Measurements from ENCODE around the gene CASK. TPM values are rescaled to one million over a fixed set of nuclear protein-coding genes. Genes with fewer than 3 reads are reported as not detected.
"Not testable (repeated sequence)": the region's sequence is repeated elsewhere in the genome, so short reads cannot be mapped to it uniquely, and the experiment has no call there.

CASK gene
- polyA plus RNA-seq, 3 donors: 53.2 to 56.8 (median 55.7) TPM

GRCh38 chrX:41526271-41526670, 397.1 kb downstream of the CASK start:
- no peak for DNase-seq (ENCODE audit: low read depth in 3 of 3, low spot score in 2 of 3)

GRCh38 chrX:41522671-41523070, 400.7 kb downstream of the CASK start:
- DNase-seq (ENCODE audit: low read depth in 3 of 3, low spot score in 2 of 3): no peak

- no peak for DNase-seq (ENCODE audit: low read depth in 3 of 3, low spot score in 2 of 3)
Observed at GRCh38 chrX:41522081-41522480, 401.3 kb downstream of the CASK start.

GRCh38 chrX:41519468-41519867, 403.9 kb downstream of the CASK start:
- no peak for DNase-seq (ENCODE audit: low read depth in 3 of 3, low spot score in 2 of 3)

GRCh38 chrX:41518841-41519220, 404.5 kb downstream of the CASK start:
- DNase-seq (ENCODE audit: low read depth in 3 of 3, low spot score in 2 of 3): no peak

- no peak for DNase-seq (ENCODE audit: low read depth in 3 of 3, low spot score in 2 of 3)
Observed at GRCh38 chrX:41518127-41518840, 405.1 kb downstream of the CASK start.

GRCh38 chrX:41516999-41517765, 406.2 kb downstream of the CASK start:
- DNase-seq (ENCODE audit: low read depth in 3 of 3, low spot score in 2 of 3): no peak

GRCh38 chrX:41516456-41516855, 406.9 kb downstream of the CASK start:
- no peak for DNase-seq (ENCODE audit: low read depth in 3 of 3, low spot score in 2 of 3)

- DNase-seq (ENCODE audit: low read depth in 3 of 3, low spot score in 2 of 3): no peak
Observed at GRCh38 chrX:41515376-41515775, 408.0 kb downstream of the CASK start.

GRCh38 chrX:41514179-41514578, 409.2 kb downstream of the CASK start:
- no peak for DNase-seq (ENCODE audit: low read depth in 3 of 3, low spot score in 2 of 3)

GRCh38 chrX:41512853-41513252, 410.5 kb downstream of the CASK start:
- DNase-seq (ENCODE audit: low read depth in 3 of 3, low spot score in 2 of 3): not testable (repeated sequence)

GRCh38 chrX:41512394-41512793, 411.0 kb downstream of the CASK start:
- no peak for DNase-seq (ENCODE audit: low read depth in 3 of 3, low spot score in 2 of 3)

- DNase-seq (ENCODE audit: low read depth in 3 of 3, low spot score in 2 of 3): no peak
Observed at GRCh38 chrX:41507919-41508318, 415.4 kb downstream of the CASK start.

GRCh38 chrX:41502004-41502403, 421.4 kb downstream of the CASK start:
- no peak for DNase-seq (ENCODE audit: low read depth in 3 of 3, low spot score in 2 of 3)

- no peak for DNase-seq (ENCODE audit: low read depth in 3 of 3, low spot score in 2 of 3)
Observed at GRCh38 chrX:41499984-41500383, 423.4 kb downstream of the CASK start.

GRCh38 chrX:41499195-41499594, 424.2 kb downstream of the CASK start:
- no peak for DNase-seq (ENCODE audit: low read depth in 3 of 3, low spot score in 2 of 3)

- no peak for DNase-seq (ENCODE audit: low read depth in 3 of 3, low spot score in 2 of 3)
Observed at GRCh38 chrX:41491267-41492004, 431.9 kb downstream of the CASK start.

GRCh38 chrX:41490446-41490845, 432.9 kb downstream of the CASK start:
- no peak for DNase-seq (ENCODE audit: low read depth in 3 of 3, low spot score in 2 of 3)

GRCh38 chrX:41482154-41482850, 441.1 kb downstream of the CASK start:
- no peak for DNase-seq (ENCODE audit: low read depth in 3 of 3, low spot score in 2 of 3)

GRCh38 chrX:41481264-41482109, 441.9 kb downstream of the CASK start:
- no peak for DNase-seq (ENCODE audit: low read depth in 3 of 3, low spot score in 2 of 3)

All from right renal cortex interstitium (tissue), 3 donors.